GM03348 (cell line): ENCODE data around the gene MAPK8IP1.
"Not testable (repeated sequence)": the region's sequence is repeated elsewhere in the genome, so short reads cannot be mapped to it uniquely, and the experiment has no call there.

Experiments
- DNase-seq: peaks from one replicate; pipeline ENCODE4 v3.0.0; 2012; ENCODE audit warnings: low spot score

MAPK8IP1 gene

DNA sequence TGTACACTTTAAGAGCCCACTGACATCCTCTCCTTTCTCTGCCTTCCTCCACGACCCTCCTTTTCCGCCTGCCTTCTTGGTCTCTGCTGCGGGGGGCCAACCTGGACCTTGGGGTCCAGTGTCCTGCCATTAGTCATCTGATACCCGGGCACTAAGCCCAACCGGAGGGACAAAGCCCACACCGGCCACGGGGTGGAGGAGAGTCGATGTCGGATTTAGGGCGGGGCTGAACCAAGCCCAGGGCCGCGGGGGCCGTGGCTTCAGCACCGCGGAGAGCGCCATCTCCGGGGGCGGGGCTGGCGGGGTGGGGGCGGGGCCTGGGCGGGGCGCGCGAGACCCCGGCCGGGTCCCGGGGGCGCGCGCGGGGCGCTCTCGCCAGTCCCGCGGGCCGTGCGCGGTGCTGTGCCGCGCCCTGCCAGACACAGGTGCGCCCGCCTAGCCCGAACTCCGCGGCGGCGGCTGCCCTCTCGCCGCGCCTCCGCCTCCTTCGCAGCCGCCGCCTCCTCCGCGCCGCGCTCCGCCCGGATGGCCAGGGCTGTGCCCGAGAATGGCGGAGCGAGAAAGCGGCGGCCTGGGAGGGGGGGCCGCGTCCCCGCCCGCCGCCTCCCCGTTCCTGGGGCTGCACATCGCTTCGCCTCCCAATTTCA is at the start of gene MAPK8IP1:
Gene MAPK8IP1 (plus strand): TSS at position 378 of the 647 bp plus-strand sequence. CDS start 170 bp downstream, at position 548.
- DNase-seq: peak; percentile 91

DNA sequence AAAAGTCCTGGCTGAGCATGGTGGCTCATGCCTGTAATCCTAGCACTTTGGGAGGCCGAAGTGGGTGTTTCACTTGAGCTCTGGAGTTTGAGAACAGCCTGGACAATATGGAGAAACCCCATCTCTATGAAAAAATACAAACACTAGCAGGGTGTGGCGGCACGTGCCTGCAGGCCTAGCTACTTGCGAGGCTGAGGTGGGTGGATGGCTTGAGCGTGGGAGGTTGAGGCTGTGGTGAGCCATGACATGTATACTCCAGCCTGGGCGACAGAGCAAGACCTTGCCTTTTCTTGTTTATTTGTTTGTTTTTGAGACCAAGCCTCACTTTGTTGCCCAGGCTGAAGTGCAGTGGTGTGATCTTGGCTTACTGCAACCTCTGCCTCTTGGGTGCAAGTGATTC is 46.2 kb upstream of the MAPK8IP1 start:
- no peak for DNase-seq

DNA sequence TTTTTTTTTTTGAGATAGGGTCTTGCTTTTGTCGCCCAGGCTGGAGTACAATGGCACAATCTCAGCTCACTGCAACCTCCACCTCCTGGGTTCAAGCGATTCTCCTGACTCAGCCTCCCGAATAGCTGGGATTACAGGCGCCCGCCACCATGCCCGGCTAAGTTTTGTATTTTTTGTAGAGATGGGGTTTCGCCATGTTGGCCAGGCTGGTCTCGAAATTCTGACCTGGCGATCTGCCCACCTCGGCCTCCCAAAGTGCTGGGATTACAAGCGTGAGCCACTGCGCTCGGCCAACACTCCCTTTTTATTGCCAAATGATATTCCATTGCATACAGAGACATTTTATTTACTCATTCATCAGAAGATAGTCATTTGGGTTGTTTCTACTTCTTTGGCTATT is 45.2 kb upstream of the MAPK8IP1 start:
- DNase-seq: not testable (repeated sequence)

DNA sequence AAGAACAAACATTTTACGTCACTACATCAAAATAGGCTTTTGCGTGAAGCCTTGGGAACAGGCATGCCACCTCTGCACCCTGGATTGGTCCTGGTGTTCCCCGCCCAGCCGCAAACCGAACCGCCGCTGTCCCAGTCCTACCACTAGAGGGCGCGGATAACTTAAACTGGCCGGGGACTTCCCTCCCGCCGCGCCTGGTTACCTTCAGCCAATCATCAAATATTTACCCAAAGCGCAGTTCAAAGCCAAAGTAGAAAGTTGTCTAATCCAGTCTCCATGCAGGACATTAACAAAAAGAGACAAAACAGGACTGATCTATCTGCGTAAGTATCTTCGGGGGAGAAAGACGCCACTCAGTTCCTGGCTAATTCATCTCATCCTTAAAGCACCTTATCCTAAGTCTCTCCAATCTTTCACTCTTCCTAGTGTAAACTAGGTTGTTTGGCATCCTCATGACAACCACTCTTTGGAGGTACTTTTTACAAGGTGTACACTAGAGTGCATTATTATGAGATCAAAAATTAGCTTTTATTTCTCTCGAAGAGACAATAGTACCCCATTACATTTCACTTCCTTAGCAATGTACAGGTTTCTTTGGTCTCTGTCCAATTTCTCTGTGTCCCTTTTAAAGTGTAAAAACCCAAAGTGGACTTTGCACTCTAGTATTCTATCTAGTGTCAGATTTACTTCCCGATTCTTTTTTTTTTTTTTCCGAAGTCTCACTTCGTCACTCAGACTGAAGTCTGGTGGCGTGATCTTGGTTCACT is 42.1 kb upstream of the MAPK8IP1 start:
- peak; percentile 91 for DNase-seq

DNA sequence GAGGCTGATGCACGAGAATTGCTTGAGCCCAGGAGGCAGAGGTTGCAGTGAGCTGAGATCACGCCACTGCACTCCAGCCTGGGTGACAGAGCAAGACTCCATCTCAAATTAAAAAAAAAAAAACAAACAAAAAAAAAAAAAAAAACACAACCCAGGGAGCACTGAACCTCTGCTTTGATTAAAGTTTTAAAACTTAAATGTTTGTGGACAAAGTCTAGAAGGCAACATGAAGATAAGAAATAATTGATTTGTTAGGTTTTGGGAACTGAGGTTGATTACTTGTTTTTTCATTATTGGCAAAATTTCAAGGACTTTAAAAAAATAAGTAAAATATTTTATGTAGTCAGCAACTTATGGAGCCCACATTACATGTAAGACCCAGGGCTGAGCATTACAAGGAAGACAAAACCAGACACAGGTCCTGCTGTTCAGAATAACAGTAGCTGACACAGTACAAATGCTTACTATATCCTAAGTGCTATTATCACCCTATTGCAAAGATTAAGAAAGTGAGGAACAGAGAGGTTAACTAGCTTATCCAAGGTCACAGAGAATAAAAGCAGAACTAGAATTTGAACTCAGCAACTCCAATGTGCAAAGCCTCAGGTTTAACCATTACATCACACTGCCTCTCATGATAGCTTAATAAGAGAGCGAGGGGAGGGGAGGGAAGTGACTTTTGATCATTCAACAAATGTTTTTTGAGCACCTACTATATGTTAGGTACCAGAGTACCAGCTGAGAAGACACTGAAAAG is 40.5 kb upstream of the MAPK8IP1 start:
- DNase-seq: no peak

DNA sequence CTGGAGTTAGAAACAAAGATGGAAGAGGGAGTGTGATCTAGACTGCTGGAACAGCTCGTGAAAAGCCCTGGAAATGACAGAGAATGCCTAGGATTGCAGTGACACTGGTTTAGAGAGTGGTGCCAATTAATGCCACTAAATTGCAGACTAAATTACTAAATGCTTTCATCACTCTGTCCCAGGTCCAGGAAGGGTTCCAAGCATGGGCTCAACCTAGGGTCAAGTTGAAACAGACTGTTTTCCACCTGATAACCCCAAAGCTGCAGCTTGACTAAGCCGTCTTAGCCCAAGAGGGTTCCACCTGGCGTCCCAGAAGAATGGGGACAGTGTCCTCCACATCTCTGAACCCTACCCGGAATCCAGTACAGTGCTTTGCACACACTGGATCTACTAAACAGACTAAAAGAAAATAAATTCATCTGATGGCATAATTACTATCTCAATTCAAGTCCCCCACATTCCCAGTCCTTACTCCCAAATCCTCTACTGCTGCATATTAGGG is 39.2 kb upstream of the MAPK8IP1 start:
- DNase-seq: no peak

DNA sequence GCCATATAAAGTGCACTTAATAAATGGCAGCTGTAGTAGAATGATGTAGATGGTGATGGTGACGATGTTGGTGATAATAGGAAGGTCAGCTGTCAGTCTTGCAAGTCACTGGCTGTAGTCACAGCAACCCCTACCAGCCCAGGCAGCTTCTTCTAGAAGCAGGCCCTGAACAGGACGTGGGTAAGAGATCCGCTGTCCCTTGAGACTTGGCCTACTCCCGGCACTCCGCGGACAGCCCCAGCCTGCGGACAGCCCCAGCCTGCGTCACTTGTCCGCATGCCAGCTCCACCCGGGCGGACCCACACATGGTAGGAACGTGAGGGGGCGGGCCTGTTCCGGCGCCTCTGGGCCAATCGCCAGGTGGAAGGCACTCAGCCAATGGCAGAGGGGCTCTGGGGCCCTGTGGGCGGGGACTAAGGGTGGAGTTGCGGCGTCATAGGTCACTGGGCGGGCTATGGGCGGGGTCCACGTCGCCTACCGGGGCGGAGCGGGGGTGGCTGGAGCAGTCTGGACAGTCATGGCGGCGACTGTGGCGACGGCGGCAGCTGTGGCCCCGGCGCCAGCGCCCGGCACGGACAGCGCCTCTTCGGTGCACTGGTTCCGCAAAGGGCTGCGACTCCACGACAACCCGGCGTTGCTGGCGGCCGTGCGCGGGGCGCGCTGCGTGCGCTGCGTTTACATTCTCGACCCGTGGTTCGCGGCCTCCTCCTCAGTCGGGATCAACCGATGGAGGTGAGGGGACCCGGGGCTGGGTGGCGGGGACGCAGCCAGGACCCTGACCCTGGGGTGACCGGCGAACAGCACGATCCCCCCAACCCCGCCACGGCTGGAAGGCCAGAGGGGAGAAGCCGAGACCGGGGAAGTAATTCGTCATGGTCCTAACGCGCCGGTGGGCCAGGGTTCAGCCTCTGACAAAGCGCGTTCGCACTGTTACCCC is 38.2 kb upstream of the MAPK8IP1 start, which contains the start of gene CRY2:
Gene CRY2 (plus strand): TSS at position 502 of the 937 bp plus-strand sequence. CDS start 16 bp downstream, at position 518.
- peak; percentile 98 for DNase-seq

DNA sequence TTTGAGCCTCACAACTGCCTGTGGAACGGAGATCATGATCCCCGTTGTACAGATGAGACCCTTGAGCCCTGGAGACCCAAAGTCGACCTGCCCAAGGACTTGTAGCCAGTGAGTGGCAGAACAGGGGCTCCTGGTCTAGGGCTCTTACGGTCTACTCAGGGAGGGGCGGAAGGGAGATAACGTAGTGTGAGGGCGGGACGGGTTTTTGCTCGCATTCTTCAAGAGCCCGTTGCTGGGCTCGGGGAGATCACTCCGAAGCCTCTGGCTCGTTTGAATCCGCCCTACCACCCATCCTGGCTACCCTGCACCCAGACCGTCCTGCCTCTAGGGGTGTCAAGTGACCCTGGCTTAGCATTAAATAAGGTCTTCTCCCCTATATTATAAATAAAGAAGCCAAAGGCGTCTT is 37.5 kb upstream of the MAPK8IP1 start:
- DNase-seq: peak; percentile 61

DNA sequence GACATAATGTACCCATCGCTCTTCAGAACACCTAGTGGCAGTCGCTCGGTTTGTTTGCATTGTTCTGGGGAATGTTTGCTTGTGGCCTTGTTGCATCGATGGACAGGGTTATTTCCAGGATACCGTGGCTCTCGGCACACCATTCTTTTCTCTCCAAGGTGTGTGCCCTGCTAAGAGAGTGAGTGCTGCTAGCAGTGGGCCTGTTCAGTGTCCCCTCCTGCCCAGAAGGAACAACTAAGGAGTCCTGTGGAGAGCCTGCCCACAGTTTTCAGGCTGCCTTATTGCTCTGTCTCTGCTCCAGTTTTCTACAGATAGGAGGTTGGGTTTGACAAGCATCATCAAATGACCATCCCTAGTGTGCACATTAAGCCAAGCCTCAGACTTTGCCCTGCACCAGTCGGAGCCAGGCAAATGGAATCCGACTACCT is 36.8 kb upstream of the MAPK8IP1 start:
- DNase-seq: no peak

DNA sequence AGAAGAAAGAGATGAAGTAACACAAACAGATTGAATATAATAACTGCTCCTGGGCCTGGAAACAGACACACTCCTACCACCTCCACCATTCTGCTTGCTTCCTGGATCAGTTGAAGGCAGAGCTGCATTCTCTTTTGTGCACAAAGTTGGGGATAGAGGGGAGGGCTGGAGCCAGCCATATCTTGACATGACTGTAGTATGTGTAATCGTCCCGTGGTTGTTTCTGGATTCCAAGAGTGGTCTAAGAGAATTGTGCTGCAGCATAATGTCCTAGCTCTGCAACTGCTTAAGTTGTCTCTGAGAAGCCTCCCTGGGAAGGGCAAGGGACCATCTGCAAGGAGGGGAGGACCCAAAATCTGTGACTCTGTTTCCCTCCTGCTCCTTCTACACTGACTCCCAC is 35.0 kb upstream of the MAPK8IP1 start:
- DNase-seq: peak; percentile 20

DNA sequence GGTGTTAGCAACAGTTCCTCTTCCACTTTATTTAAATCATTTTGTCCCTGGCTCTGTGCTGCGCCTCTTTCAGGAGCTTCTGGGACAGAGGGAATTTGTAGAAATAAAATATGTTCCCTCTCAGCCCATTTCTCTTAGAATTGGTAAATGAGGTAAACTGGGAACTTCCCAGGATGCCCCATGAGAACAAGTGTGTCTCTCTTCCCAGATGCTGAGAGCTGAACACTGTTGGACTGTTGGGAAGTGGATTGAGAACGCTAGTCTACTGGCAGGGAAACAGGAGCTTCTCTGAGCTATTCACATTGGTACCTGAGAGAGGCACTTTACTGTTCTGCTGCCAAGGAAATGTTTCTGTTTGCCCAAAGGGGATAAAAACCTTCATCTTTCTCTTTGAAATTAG is 34.2 kb upstream of the MAPK8IP1 start:
- no peak for DNase-seq

DNA sequence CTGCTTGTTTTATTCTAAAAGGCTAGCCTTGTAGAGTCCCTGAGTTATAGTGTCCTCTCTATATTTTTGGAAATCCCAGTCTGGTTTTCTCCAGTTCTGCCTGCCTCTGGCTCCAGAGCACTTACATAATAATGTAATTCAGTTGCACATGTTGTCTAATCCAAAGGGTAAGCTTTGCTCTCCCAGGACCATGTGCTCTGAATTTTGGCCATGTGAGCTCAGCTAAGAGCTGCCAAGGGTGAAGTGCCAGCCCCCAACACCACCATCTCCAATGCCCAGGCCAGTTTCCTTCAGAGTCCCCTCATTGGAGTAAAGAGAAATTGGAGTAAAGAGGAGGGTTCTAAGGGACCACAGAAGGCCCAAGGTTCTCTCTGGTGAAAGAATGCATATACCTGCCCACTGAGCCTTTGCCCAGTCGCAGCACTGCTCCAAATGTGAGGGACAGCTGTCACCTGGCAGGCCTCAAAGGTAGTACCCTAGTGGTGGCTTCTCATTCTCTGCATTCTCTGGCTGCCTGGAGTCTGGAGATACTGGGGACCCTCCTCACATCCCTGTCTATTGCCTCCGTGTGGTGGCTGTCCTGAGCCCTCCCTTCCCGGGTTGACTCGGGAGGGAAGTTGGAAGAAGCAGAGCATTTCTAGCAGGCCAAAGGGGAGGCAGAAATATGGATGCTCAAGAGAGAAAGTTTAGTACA is 33.3 kb upstream of the MAPK8IP1 start:
- DNase-seq: no peak

DNA sequence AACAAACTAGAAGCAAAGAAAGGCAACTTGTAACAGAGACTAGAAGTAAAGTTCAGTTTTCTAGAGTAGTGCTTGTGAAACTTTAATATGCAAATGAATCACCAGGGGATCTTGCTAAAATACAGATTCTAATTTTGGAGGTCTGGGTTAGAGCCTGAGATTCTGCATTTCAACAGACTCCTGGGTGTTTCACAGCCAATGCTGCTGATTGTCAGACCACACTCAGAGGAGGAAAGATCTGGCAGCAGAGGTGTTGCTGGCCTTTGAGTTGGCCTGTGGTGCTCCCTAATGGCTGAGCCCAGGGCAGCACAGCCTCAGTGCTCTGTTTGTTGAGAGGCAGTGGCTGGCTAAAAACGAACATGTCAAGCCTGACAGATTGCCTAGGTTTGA is 32.7 kb upstream of the MAPK8IP1 start:
- DNase-seq: peak; percentile 23

DNA sequence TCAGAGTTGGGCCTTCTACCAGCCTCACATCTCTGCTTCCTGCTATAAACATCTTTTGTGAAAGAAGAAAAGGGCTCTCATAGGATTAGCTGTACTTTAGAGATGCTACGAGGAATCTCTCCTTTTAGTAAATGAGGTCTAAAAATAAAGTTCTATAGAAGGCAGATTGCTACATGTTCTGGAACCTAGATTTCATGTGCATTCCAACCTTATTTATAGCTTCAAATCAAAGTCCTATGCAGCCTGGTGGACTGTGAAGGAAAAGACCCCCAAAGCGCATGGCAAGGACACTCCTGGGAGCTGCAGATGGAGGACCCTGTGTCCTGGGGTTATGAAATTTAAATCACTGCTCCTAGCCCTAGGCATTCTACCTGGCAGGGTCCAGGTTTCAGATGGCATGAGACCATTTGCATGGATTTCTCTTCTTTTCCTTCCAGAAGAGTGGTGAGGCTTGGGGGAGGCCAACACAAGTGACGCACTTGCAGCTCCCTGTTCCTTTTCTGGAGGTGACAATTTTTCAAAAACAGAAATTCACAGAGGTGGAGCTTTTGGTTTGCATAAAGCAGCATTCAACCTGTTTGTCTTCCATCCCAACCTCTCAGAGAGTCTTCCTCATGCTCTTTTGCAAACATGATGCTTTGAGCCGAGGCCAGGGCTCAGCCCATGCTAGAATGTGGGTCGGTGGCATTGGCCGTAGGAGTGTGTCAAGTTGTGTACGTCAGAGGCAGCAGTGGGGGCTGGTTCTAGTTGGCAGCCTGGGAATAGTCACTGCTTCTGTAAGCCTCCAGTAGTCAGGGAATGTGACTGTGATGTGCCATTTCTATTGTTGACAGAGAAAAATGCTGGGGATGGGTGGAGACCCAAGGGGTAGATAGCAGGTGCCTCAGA is 31.9 kb upstream of the MAPK8IP1 start:
- no peak for DNase-seq

DNA sequence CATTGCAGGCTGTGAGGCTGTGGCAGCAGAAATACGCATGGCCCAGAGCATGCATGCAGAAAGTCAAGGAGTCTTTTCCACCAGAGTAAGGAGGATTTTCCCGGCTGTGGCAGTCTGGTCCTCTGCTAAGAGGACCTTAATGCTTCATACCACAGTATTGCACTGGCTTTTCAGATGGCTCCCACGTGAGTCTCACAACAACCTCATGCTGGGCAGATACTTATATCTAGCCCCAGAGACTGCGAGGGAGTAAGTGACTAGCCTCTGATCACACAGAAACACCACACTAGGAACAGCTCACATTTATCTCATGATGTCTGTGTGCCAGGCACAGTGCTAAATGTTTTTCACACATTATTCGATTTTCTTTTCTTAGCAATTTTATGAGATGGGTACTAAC is 30.1 kb upstream of the MAPK8IP1 start:
- DNase-seq: no peak

DNA sequence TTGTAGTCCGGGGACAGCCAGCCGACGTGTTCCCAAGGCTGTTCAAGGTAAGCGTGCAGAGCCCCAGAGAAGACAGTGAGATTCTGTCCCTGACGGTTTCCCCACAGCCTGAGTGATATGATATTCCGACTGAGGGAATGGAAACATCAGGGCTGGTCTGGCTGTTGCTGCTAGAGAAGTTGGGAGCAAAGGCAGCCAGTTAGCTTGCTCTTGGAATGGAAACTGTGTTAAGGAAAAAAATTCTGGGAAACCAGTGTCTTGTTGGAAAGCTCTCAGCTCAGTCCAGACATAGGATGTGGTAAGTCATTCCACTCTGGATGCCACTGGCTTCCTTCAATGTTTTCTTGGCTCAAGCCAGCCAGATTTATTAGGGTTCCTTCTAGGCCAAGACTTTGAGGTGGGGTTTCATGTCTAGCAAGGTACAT is 29.4 kb upstream of the MAPK8IP1 start:
- peak; percentile 71 for DNase-seq

DNA sequence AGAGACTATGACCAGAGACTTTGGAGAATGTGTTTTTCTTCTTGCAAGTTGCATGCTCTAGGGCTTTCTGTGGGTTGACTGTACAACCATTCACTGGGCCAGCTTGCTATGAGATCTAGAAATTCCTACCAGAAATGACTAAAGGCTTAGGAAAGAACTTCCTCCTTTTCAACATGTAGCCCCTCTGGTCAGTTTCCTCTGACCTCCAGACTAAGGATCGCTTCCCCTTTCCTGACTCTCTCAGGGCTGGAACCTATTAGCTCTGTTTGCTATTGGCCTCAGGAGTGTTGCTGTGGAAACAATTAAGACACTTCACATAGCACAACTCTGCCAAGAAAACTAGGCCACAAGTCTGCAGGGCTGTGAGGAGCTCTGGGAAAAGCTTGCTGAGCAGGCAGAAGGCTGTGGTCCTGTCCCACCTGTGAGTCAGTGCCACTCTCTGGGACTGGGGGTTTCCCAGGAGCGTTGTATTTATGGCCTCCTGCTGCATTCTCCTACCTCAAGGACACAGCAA is 27.4 kb upstream of the MAPK8IP1 start:
- DNase-seq: peak; percentile 81

DNA sequence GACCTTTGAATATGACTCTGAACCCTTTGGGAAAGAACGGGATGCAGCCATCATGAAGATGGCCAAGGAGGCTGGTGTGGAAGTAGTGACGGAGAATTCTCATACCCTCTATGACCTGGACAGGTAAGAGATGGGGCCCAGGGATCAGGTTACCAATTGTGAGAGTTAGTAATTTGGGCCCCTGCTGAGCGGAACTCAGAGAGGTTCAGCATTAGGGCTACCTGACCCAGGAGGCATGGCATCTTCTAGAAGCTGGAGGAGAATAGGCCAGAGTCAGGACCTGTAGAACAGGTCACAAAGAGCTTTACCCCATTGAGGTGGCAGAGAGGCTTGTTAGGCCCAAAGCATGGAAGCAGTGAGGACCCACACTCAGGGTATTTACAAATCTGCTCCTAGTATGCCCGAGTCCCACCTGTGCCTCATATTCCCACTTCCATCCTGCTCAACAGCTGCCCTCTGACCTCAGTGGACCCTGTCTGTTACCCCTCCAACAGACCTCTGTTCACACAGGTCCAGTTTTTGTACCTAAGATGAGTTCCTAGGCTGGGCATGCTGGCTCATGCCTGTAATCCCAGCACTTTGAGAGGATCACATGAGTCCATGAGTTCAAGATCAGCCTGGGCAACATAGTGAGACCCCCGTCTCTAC is 26.6 kb upstream of the MAPK8IP1 start:
- no peak for DNase-seq

DNA sequence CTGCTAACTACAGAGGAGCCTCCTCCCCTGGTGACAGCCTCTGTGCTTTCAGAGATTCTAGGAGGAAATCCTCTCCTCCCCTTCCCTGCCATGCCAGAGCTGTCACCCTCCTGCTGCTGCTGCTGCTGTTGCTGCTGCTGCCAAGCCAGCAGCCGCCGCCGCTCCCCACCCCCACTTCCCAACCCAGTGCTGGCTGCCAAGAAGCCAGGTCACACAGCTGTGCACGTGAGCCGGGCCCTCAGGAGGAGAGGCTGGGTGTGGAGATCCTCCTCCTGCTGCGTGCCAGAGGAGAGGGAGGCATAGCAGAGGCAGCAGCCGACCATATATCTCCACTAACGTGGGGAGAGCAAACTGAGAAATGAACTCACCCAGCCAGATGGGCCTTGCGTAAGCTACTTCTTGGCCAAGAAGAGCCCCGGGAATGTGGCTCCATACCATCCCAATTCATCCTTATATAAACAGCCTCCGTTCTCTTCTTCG is 25.8 kb upstream of the MAPK8IP1 start:
- DNase-seq: peak; percentile 96
